GM13977 (cell line): ENCODE results near the gene CCL5.

Source experiments
- DNase-seq: peaks from one replicate; pipeline ENCODE4 v3.0.0; 2012; ENCODE audit warnings: low spot score
- in situ Hi-C: fragments of 300-500 bp; cut with MboI; formaldehyde crosslinking; loops from one replicate; pipeline ENCODE4 v1.12.0; 2022; ENCODE audit warnings: low sequenced_read_pairs, low pct_unique_long_range_greater_than_20kb, mixed read lengths, inconsistent platforms; ENCODE audit not compliant: unreplicated experiment
- TF ChIP-seq, protein P1 (sequence below): IDR thresholded peaks from 2 replicates; pipeline ENCODE4 v1.5.1; 2012; ENCODE audit warnings: mild to moderate bottlenecking, control low read depth; ENCODE audit not compliant: insufficient read depth; ENCODE audit errors: extremely low read depth, missing control alignments

The CCL5 gene

GRCh38 chr17:35843698-35844097, 36.5 kb downstream of the CCL5 start:
- in situ Hi-C loops: no loop called here
- TF ChIP-seq, protein P1, sequence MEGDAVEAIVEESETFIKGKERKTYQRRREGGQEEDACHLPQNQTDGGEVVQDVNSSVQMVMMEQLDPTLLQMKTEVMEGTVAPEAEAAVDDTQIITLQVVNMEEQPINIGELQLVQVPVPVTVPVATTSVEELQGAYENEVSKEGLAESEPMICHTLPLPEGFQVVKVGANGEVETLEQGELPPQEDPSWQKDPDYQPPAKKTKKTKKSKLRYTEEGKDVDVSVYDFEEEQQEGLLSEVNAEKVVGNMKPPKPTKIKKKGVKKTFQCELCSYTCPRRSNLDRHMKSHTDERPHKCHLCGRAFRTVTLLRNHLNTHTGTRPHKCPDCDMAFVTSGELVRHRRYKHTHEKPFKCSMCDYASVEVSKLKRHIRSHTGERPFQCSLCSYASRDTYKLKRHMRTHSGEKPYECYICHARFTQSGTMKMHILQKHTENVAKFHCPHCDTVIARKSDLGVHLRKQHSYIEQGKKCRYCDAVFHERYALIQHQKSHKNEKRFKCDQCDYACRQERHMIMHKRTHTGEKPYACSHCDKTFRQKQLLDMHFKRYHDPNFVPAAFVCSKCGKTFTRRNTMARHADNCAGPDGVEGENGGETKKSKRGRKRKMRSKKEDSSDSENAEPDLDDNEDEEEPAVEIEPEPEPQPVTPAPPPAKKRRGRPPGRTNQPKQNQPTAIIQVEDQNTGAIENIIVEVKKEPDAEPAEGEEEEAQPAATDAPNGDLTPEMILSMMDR: no peak
- no peak for DNase-seq

DNA sequence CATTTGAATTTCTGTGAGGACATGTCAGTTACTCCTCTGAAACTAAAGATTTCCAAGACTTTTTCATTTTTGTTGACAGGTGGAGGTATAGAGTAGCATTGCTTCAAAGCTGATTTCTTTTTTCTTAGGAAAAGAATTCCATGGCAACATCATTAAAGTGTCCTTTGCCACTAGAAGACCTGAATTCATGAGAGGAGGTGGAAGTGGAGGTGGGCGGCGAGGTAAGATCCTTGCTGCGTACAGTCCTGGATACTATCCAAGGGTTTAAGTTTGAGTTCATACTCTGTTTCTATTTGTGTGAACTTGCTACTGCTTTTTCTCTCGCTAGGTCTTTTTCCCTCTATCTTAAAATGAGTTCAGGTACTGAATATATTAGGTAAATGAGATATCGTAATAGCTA, 37.9 kb downstream of the CCL5 start:
- no peak for DNase-seq
- in situ Hi-C loops: no loop called here
- TF ChIP-seq, protein P1: no peak

DNA sequence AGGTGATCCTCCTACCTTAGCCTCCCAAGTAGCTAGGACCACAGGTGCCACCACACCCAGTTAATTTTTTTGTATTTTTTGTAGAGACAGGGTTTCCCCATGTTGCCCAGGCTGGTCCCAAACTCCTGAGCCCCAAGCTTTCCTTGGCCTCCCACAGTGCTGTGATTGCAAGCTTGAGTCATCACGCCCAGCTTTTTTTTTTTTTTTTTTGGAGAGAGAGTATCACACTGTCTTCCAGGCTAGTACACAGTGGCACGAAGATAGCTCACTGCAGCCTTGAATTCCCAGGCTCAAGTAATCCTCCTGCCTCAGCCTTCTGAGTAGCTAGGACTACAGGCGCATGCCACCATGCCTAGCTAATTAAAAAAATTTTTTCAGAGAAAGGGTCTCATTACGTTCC, 38.7 kb downstream of the CCL5 start:
- in situ Hi-C loops: no loop called here
- DNase-seq: no peak
- TF ChIP-seq, protein P1: no peak

- DNase-seq: no peak
- TF ChIP-seq, protein P1: no peak
- in situ Hi-C loops: no loop called here
These were observed 39.1 kb downstream of the CCL5 start for GRCh38 chr17:35841101-35841500.

- no peak for DNase-seq
- TF ChIP-seq, protein P1: no peak
- in situ Hi-C loops: no loop called here
These were observed 55.0 kb downstream of the CCL5 start for GRCh38 chr17:35825206-35825605.
